ENCODE measurements around the gene MCOLN2.

Gene MCOLN2

DNA sequence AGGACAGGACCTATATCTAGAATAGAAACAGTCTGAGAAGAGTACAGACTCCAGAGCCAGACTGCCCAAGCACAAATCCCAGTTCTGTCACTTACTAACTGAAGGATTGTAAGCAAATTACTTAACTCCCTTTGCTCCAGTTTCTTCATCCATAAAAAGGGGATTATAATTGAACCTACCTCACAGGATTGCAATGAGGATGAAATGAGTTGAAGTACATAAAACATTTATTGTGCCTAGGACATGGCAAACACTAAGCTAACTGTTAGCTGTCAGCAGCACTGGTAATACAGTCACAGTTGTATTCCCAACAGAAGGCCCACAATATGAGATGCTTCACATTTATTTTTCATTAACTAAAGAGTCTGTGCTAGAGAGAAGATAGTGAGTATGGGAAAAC lies 33.9 kb downstream of the MCOLN2 start:
- H3K27ac ChIP-seq (replicated peaks), result no peak overlapping the region
- no peak for DNase-seq (ENCODE audit: low read depth in 1 of 2, low spot score in 1 of 2)
- no peaks in the 10 kb centered on the region for H3K27me3 ChIP-seq (ENCODE audit: insufficient read depth, poor library complexity, severe bottlenecking)
- TF ChIP-seq, protein P1, sequence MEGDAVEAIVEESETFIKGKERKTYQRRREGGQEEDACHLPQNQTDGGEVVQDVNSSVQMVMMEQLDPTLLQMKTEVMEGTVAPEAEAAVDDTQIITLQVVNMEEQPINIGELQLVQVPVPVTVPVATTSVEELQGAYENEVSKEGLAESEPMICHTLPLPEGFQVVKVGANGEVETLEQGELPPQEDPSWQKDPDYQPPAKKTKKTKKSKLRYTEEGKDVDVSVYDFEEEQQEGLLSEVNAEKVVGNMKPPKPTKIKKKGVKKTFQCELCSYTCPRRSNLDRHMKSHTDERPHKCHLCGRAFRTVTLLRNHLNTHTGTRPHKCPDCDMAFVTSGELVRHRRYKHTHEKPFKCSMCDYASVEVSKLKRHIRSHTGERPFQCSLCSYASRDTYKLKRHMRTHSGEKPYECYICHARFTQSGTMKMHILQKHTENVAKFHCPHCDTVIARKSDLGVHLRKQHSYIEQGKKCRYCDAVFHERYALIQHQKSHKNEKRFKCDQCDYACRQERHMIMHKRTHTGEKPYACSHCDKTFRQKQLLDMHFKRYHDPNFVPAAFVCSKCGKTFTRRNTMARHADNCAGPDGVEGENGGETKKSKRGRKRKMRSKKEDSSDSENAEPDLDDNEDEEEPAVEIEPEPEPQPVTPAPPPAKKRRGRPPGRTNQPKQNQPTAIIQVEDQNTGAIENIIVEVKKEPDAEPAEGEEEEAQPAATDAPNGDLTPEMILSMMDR (IDR thresholded peaks at IDR 0.05; ENCODE audit: insufficient read depth, low read length), result no peak
- TF ChIP-seq SPI1 (IDR thresholded peaks at IDR 0.05; ENCODE audit: borderline replicate concordance, low read depth) (no peak), POLR2AphosphoS5 (IDR thresholded peaks at IDR 0.05; ENCODE audit: low read depth) (no peak), GABPA (IDR thresholded peaks at IDR 0.05; ENCODE audit: low read depth) (no peak)
- TF ChIP-seq, protein P2, sequence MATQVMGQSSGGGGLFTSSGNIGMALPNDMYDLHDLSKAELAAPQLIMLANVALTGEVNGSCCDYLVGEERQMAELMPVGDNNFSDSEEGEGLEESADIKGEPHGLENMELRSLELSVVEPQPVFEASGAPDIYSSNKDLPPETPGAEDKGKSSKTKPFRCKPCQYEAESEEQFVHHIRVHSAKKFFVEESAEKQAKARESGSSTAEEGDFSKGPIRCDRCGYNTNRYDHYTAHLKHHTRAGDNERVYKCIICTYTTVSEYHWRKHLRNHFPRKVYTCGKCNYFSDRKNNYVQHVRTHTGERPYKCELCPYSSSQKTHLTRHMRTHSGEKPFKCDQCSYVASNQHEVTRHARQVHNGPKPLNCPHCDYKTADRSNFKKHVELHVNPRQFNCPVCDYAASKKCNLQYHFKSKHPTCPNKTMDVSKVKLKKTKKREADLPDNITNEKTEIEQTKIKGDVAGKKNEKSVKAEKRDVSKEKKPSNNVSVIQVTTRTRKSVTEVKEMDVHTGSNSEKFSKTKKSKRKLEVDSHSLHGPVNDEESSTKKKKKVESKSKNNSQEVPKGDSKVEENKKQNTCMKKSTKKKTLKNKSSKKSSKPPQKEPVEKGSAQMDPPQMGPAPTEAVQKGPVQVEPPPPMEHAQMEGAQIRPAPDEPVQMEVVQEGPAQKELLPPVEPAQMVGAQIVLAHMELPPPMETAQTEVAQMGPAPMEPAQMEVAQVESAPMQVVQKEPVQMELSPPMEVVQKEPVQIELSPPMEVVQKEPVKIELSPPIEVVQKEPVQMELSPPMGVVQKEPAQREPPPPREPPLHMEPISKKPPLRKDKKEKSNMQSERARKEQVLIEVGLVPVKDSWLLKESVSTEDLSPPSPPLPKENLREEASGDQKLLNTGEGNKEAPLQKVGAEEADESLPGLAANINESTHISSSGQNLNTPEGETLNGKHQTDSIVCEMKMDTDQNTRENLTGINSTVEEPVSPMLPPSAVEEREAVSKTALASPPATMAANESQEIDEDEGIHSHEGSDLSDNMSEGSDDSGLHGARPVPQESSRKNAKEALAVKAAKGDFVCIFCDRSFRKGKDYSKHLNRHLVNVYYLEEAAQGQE (IDR thresholded peaks at IDR 0.05; ENCODE audit: insufficient replicate concordance, low read depth), result no peak
- H3K4me3 ChIP-seq (replicated peaks; ENCODE audit: insufficient read depth, low read length), result no peak overlapping the region

DNA sequence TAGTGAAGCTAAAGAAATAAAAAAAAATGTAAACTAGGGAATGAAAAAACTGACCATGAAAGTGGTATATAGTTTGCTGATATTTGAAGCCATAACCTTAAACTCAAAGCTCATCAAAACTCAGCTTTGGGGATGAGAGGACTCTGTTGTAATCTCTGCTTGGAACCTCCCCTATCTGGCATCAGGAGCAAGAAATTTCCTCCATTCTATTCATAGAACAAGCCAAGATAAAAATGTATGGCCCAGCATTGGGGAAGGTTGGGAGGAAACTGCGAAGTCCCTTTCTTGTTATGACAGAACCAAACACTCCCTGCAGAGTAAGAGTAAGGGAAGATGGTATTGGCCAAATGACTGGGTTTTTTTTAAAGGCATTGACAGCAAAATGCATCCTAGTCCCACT lies 35.6 kb downstream of the MCOLN2 start:
- no peak overlapping the region for H3K4me3 ChIP-seq (replicated peaks; ENCODE audit: insufficient read depth, low read length)
- no peak overlapping the region for H3K27ac ChIP-seq (replicated peaks)
- DNase-seq (ENCODE audit: low read depth in 1 of 2, low spot score in 1 of 2), result no peak
- peaks cover 5% of the 10 kb centered on the region for H3K27me3 ChIP-seq (ENCODE audit: insufficient read depth, poor library complexity, severe bottlenecking)
- TF ChIP-seq GABPA (IDR thresholded peaks at IDR 0.05; ENCODE audit: low read depth), result no peak
- TF ChIP-seq, protein P1 (IDR thresholded peaks at IDR 0.05; ENCODE audit: insufficient read depth, low read length), result no peak
- TF ChIP-seq, protein P2 (IDR thresholded peaks at IDR 0.05; ENCODE audit: insufficient replicate concordance, low read depth), result no peak
- TF ChIP-seq SPI1 (IDR thresholded peaks at IDR 0.05; ENCODE audit: borderline replicate concordance, low read depth), result no peak
- TF ChIP-seq POLR2AphosphoS5 (IDR thresholded peaks at IDR 0.05; ENCODE audit: low read depth), result no peak

DNA sequence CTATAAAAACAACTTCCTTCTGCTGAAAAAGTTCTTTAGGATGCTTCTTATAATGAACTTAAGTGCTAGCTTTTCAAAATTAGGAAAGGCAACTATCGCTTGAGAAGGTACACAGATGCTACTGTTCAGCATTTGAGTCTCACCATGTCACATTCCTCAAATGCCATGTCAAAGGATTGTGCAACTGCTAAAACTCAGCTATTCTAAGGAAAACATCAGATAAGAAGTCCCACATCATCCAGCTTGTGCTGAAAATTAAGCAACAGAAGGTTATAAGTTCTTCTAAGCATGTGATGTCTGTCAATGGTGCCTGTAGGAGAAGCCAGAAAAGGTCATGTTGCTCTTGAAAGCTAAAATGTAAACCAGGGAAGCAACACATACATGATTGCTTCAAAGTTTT lies 36.5 kb downstream of the MCOLN2 start:
- H3K4me3 ChIP-seq (replicated peaks; ENCODE audit: insufficient read depth, low read length), result no peak overlapping the region
- H3K27ac ChIP-seq (replicated peaks), result no peak overlapping the region
- peaks cover 7% of the 10 kb centered on the region for H3K27me3 ChIP-seq (ENCODE audit: insufficient read depth, poor library complexity, severe bottlenecking)
- TF ChIP-seq POLR2AphosphoS5 (IDR thresholded peaks at IDR 0.05; ENCODE audit: low read depth), result no peak
- TF ChIP-seq, protein P2 (IDR thresholded peaks at IDR 0.05; ENCODE audit: insufficient replicate concordance, low read depth), result no peak
- no peak for TF ChIP-seq GABPA (IDR thresholded peaks at IDR 0.05; ENCODE audit: low read depth)
- no peak for TF ChIP-seq SPI1 (IDR thresholded peaks at IDR 0.05; ENCODE audit: borderline replicate concordance, low read depth)
- TF ChIP-seq, protein P1 (IDR thresholded peaks at IDR 0.05; ENCODE audit: insufficient read depth, low read length), result no peak
- DNase-seq (ENCODE audit: low read depth in 1 of 2, low spot score in 1 of 2), result no peak
